Stimulated activated CD8-positive, alpha-beta memory T cell treated with anti-CD3 and anti-CD28 coated beads, Interleukin-4, amount 100 ng/mL, for 24 hours (primary cell): ENCODE measurements around the gene LY6G6D.

Experiments used
- DNase-seq: peaks from one replicate; pipeline ENCODE4 v3.0.0-alpha.2; 2020; ENCODE audit warnings: low read depth

LY6G6D gene, protein sequence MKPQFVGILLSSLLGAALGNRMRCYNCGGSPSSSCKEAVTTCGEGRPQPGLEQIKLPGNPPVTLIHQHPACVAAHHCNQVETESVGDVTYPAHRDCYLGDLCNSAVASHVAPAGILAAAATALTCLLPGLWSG

DNA sequence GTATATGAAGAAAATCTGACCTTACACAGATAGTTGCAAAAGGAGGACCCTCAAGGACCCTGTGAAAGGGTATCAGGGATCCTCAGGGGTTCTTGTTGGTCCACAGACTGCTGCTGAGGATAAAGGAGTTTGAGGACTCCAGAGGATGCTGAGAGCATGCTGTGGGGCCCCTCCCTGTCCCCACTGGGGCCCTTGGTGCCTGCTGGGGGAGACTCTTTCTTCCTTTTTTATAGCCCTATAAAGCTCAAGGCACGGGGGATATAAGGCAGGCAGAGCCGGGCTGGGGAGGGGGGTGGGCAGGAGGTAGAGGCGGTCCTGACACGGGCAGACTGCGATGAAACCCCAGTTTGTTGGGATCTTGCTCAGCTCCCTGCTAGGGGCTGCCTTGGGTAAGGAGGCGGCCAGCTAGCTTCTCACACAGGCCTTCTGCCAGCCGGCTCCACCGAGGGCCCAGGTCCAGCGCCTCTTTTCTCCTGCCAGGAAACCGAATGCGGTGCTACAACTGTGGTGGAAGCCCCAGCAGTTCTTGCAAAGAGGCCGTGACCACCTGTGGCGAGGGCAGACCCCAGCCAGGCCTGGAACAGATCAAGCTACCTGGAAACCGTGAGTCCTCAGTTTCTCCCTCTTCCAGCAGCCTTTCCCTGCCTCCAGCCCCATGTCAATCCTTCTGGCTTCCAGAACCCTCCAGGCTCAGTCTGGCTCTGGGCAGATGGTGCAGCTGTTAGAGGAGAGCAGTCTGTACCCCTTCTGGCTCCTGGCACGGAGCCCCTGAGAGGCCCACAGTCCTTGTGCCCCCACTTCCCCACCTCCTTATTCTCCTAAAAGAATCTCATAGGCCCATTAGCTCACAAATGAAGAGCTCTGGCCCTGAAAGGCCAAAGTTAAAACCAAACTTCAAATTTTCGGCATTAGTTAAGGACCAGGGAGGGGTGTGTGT, at the start of gene LY6G6D:
LY6G6D (plus strand) TSS at position 327 of the 937 bp plus-strand sequence; CDS start at position 335, 8 bp downstream.
- DNase-seq, result no peak

DNA sequence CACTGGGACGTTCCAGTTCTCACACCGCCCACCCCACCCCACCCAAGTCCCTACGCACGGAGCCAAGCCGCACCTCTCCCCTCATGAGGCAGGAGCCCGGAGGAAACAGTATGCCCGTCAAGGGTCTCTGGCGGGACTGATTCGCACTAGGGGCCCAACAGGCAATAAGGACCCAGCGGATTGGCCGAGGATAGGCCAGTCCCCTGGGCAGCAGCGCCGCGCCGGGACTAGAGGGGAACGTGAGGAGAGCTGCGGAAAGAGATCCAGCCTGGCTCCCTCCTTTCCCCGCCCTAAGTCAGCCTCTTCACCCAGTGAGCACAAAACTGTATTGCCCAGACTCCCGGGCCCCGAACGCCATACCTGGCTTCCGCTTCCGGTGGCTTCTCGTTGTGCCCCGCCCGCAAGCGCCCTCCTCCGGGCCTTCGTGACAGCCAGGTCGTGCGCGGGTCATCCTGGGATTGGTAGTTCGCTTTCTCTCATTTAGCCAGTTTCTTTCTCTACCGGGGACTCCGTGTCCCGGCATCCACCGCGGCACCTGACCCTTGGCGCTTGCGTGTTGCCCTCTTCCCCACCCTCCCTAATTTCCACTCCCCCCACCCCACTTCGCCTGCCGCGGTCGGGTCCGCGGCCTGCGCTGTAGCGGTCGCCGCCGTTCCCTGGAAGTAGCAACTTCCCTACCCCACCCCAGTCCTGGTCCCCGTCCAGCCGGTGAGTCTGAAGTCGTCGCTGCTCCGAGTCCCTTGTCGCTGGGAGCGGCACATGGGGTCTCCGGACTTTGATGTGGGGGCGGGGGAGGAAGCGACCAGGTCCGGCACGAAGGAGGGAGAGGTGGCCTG, 49.4 kb upstream of the LY6G6D start, which contains the start of gene CSNK2B:
CSNK2B (plus strand) TSS at position 580 of the 836 bp plus-strand sequence. CDS start 752 bp downstream, outside the sequence.
- DNase-seq, result peak; percentile 97

DNA sequence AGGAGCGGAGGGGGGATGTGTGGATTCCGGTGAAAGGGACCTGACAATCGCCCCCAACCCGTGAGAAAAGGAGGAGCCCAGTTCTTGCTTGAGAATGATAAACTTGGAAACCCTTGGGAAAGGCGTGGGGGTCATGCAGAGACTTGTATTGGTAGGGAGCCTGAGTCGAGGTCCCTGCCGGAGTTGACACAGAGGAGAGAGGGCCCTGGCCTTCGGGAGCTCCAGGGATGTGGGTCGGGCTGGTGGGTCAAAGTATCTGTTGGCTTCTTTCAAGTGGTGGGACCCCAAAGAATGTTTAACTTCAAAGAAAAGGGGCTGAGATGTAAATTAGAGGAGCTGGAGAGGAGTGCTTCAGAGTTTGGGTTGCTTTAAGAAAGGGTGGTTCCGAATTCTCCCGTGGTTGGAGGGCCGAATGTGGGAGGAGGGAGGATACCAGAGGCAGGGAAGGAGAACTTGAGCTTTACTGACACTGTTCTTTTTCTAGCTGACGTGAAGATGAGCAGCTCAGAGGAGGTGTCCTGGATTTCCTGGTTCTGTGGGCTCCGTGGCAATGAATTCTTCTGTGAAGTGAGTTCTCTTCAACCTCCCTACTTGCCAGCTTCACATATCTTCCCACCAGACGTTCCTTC, 48.7 kb upstream of the LY6G6D start:
- no peak for DNase-seq

DNA sequence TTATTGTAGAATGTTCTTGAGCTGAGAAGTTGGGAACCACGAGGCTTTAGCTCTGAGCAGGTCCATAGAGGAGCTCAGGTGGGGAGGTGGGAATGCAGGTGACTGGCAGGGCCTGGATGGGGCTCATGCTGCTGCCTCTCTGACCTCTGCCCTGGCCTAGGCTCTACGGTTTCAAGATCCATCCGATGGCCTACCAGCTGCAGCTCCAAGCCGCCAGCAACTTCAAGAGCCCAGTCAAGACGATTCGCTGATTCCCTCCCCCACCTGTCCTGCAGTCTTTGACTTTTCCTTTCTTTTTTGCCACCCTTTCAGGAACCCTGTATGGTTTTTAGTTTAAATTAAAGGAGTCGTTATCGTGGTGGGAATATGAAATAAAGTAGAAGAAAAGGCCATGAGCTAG, 45.5 kb upstream of the LY6G6D start, which contains the start of gene LY6G5B:
LY6G5B (plus strand) TSS at position 301 of the 400 bp plus-strand sequence. CDS start 975 bp downstream, outside the sequence.
- no peak for DNase-seq

DNA sequence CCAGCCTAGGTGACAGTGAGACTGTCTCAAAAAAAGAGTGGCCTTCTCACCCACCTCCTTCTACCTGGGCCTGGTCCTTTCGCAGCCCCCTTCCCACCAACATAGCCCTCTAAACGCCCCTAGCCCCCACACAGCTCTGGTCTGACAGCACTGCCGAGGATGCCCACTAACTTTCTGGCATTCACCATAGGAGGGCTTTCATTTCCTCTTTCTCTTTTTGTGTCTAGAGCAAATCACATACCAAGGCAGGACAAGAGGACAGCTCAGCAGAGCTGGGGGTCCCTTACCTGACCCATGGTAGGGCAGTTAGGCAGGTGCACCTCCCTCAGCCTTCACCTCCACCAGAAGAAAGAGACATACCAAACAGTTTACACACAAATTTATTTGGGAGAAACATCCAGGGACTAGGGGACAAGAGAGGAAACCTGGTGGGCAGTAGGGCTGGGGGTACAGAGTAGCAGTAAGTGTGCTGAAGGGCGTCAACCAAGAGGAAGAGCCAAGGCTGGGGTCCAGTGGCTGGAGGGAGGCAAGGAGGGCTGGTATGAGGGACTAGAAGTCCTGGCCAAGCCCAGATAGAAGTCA, 38.7 kb upstream of the LY6G6D start:
- no peak for DNase-seq

DNA sequence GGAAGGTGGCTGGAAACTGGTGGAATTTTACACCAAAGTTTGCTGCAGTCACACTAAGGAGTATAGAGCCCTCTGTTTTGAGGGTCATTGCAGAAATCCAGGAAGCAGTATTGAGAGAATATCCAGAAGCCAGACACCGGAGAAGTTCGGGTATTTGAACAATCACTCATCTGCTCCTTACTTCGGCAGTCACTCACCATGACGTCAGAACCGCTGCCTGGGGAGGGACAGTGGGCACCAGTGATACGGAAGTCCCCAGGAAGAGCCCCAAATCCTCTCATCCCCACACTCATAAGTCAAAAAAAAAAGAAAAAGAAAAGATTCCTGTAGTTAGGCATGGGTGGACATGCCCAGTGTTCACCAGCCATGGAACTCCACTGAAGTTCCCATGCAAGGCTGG, 38.2 kb upstream of the LY6G6D start:
- DNase-seq, result no peak

DNA sequence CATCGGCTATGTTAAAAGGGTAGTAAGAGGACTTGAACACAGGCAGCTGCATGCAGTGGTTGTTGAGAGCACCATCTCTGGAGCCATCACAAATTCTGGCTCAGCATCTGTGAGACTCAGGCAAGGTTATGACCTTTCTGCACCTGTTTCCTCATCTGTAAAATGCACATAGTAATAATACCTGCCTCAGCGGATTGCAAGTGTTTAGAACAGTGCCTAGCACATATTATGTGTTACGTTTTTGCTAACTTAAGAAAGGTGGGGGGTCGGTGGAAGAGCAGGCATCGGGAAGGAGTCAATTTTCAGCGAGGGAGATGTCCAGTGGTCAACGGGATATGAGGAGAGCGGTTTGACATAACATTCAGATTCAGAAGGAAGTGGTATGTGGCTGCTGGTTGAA, 37.2 kb upstream of the LY6G6D start:
- DNase-seq, result no peak

DNA sequence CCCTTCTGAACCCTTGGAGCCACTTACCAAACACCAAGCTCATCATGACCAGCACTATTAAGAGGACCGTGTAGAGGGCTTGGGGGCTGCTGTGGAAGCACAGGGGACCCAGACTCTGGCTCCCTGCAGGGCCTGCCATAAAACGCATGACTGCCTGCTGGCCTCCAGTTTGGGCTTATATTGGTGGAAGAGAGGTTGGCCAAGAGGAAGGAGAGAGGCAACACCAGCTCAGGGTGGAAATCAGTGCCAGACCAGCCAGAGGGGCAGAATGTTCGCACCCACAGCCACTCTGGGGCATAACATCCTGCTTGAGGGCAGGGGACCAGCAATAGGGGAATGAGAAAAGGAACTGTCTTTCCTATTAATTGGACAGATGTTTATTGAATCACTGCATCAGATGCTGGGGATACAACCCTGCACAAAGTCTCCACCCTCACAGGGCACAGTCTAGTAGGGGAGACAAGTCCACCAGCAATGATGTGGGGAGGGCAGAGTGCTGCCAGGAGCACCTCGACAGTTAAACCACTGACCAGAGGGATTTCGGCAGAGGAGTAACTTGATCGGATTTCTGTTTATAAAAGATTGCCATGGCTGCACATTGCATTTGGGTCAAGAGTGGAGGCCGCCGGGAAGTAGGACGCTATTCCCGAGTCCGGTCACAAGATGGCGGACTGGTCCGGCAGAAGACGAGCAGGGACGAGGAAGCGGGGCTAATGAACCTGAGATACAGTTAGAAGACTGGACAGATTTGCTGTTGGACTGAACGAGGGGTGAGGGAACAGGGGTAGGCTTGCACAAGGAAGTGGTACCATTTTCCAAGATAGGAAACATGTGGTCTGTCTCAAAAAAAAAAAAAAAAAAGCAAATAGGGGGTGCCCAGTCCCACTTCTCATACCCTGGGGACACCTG, 34.7 kb upstream of the LY6G6D start, which contains the start of gene LY6G5C:
LY6G5C (minus strand) TSS at position 842 of the 909 bp plus-strand sequence; CDS start at position 148, 694 bp downstream.
- DNase-seq, result no peak

DNA sequence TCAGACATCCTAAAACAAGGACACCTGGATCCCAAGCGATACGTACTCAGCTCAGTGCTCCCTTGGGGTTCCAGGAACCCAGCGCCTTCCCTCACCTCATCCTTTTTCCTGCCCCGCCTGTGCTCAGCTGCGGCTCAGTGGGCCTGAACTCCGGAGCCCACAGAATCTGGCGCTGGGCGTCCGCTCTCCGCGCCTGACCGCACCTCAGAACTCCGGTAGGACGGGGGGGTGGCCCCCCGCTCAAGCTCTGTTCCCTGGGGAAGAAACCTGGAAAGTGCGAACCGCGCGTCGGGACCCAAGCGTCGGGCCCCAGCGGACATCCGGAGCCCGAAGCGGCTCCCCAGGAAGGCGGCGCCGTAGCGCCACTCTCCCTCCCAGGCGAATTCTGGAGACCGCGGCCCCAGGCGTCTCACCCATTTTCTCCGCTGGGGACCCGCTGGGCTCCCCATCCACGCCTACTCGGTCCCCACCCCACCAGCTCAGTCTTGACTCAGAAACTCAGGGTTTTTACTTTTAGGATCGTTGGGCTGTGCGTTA, 33.9 kb upstream of the LY6G6D start:
- DNase-seq, result no peak

DNA sequence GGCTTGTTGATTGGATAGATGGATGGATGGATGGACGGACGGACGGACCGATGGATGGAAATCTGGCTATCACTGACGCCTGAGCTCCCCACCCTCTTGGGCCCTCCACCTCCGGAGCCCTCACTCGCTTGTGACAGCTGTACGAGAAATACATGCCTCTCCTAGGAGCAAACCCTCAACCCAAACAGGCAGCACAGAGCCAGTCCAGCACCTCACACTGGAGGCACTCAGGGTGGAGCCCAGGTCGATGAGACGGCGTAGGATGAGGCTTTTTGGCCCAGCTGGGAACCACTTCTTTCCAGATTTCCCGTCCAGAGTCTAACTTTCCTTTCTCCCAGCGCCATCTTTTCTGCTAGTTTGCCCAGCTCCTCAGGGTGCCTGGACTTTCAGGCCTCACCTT, 31.6 kb upstream of the LY6G6D start:
- DNase-seq, result no peak

DNA sequence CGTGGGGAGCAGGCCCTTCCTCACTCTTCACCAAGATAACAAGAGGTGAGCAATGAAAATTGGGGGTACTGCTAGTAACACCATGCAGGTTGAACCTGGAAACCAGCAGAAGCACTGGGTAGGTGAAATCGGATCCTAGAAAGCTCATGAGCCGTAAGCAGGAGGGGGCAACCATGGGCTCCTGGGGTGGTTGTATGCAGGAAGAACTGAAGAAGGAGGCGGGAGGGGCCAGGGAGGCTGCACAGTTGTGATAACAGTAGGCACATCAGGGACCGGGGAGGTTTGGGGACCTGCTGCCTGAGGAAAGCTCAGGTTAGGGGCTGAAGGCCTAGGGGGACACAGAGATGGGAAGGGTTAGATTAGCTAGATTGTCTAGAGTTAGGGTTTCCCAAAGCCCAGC, 28.7 kb upstream of the LY6G6D start:
- no peak for DNase-seq

DNA sequence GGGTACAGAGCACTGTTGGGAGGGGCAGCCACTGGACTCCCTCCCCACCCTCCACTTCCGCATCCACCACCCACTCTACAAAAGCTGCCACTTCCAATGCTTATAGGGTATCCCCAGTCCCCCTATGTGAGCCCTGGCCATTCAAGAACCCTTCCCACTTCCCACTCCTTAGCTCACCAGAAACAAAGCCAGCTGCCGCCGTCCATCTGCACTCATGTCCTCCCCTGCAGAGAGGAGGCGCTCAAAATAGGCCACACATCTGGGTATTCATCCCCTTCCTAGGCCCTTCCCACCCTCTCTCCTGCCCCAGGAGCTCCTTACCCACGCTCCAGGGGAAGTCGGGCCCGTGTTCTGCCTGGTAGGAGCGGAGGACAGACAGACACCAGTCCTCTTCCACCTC, 27.8 kb upstream of the LY6G6D start:
- DNase-seq, result no peak

DNA sequence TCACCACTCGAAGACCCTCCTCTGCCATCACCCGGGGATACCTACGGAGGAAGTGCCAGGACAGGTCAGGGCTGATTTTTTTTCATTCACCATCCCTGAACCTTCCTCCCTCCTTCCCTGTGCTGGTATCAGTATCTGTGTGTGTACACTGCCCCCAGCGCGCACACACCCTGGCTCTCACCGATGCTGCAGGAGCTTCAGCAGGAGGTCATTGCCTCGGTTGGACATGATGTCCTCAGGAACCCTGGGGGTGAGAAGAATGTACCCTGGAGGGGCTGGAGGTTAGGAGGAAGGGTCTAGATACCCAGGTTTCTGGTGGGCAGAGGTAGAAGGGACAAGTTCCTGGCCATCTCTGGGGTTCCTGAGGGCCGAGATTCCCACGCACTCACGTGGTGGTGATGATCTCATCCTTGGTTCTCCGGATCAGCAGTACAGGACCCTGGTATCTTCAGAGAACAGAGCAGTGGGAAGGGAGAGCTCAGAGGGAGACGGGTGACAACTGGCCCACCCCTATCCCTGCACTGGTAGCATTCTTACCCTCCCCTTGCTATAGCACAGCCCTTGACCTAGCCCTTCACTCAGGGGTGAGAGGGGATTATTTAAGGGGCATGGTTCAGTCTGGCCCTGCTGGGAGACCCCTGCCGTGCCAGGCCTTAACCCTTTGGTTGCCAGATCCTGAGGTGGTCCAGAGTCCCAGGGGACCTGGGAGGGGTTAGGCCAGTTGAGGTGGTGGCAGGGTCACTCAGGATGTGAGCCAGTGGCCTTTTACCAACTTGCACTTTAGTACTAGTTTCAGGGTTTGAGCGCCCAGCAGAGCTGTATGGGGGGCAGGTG, 27.1 kb upstream of the LY6G6D start:
- DNase-seq, result no peak

DNA sequence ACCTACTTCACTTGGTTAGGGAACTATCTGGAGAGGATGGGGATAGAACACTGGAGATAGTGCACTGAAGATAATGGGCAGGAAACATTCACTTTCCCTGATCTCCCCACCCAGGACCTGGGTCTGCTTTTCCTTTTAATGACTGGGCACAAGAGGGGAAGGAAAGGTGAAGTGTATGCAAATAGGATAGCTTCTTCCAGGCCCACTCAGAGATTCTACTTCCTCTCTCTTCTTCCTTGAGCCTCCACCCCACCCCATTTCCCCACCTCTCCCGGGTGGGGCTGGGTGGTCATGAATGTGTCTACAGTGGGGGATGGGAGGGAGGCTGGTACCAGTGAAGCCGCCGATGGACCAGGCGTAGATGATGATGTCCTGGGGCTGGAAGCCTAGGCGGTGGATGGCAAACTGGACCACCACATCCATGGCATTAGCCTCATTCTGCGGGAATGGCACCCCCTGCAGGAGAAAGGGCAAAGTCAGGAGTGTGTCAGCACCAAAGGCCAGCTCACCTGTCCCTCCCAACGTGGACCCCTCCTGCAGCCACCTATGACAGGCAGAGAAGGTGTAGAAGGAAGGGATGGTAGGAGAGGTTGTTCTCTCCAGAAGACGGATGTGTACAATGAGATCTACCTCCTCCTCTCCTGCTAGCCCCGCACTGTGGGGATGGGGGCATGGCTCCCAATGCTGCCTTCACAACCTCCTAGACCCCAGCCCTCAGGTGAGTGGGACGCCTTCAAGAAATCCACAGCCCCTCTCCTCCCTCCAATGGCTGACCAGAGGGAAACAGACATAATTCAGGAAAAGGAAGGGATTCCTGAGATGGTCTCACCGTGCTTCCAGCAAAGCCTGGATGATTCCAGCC, 25.7 kb upstream of the LY6G6D start:
- no peak for DNase-seq

DNA sequence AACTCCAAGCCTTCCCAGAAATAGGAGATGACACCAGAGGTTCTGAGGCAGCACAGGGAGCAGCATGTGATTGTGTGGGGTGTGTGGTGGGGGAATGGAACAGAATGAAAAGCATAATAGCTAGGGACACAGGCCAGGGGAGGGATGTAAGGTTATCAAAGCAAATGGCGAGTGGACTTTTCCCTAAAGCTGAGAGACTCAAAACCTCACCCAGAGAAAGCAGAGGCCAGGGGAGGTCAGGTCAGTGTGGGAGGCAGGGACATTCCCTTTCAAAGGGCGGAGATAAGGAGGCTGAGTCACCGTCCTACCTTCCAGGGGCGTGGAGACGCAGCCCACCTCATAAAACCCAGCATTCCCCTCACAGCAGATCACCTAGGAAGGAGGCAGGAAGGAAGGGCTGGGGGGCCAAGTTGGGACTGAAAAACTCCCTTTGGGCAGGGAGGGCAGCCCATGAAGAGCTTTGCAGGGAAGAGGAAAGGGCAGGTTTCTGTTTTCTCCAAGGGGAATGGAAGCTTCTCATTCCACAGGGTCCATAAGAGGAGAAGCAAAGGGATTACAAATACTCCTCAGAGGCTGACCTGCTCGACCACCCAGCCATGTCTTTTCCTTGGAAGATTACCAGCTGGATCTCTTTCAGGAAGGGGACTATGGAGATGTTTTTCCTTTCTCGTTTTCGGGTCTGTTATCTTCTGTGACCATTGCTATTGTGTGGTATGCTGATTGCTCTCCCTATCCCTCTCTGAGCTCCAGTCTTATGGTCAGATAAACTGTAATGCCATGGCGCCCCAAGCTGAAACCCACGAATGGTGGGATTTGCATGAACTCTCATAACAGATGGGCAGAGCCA, 24.7 kb upstream of the LY6G6D start:
- DNase-seq, result no peak

DNA sequence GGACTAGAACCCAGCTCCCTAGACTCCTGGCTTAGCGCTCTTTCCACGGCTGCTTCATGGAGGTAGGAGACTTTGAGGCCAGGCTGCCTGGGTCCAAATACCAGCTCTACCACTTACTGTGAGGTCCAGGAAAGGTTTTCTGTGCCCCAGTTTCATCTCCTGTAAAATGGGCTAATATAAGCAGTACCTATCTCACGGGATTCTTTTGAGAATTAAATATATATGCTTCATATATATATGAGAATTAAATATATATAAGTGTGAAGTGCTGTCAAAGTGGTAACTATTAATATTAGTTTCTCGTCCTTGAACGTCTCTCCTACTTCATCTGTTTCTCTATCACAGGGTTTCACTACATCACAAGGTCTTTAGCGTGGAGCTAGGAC, 24.1 kb upstream of the LY6G6D start:
- no peak for DNase-seq

DNA sequence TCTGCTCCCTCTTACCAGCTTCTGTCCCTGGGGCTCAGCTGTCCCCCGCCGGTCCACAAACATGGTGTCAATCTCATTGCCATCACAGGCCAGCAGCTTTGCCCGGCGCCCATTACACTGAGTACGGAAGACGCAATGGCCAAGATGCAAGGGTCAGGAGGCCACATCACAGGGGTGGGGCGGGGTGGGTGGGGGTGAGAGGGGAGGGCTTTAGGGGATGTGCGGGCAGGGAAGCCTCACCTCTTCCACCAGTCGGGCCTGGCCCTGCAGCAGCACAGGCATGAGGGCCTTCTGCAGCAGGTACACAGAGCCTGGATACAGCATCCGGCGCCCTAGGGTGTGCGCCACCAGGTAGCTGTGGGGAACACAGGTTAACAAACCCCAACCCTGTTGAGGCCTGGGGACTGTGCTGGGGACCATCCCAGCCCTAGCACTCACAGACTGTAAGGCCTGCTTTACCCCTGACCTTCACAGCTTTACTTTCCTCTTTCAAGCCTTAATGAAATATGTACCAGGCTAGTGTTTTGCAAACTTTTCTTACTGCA, 23.5 kb upstream of the LY6G6D start:
- DNase-seq, result no peak
